ENCODE measurements around the gene KDM4B.

DNA sequence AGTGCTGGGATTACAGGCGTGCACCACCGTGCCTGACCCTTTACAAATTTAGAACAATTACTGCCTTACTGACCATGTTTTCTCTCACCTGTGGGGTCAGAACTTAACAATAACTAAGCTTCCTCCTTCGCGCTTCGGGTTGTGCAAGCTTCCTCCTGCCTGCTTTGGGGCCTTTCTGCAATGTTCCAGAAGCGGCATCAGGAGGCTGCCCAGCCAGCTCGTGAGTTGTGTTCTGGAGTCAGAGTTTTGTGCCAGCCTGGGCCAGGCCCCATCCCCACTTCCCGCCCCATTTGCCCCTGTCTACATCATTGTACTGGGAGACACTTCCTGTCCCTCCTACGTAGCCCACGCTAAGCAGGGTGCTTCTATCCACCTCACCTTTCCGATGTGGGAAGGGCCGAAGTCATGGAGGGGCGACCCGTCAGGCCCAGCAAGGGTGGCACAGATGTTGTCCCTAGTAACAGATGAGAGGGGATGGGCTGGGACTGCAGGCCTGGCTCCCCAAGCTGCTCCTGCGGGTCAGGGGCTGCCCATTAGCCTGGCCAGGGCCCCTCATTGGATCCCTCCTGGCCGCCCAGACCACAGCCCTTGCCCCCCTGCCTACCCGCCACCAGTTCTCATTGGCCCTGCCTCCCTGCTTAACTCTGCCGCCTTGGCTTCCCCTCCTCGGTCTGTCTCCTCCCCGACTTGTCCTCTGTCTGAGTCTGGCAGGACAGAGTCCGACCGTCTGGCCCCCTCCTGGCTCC lies 46.2 kb upstream of the KDM4B start:
- TF ChIP-seq, protein P1, sequence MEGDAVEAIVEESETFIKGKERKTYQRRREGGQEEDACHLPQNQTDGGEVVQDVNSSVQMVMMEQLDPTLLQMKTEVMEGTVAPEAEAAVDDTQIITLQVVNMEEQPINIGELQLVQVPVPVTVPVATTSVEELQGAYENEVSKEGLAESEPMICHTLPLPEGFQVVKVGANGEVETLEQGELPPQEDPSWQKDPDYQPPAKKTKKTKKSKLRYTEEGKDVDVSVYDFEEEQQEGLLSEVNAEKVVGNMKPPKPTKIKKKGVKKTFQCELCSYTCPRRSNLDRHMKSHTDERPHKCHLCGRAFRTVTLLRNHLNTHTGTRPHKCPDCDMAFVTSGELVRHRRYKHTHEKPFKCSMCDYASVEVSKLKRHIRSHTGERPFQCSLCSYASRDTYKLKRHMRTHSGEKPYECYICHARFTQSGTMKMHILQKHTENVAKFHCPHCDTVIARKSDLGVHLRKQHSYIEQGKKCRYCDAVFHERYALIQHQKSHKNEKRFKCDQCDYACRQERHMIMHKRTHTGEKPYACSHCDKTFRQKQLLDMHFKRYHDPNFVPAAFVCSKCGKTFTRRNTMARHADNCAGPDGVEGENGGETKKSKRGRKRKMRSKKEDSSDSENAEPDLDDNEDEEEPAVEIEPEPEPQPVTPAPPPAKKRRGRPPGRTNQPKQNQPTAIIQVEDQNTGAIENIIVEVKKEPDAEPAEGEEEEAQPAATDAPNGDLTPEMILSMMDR (IDR thresholded peaks at IDR 0.05), result no peak
- TF ChIP-seq POLR2AphosphoS5 (IDR thresholded peaks at IDR 0.05) (no peak), POLR2A (IDR thresholded peaks at IDR 0.05) (no peak), EP300 (IDR thresholded peaks at IDR 0.05) (no peak)

Data from gastroesophageal sphincter (tissue), 3 donors.